GM21576 (cell line): ENCODE measurements around the gene KIT.

Experiments
- ATAC-seq: cut with Tn5 transposase; IDR thresholded peaks from one replicate; pipeline ENCODE4 v1.9.1; 2021; ENCODE audit warnings: mild to moderate bottlenecking, moderate library complexity; ENCODE audit not compliant: unreplicated experiment

KIT gene

DNA sequence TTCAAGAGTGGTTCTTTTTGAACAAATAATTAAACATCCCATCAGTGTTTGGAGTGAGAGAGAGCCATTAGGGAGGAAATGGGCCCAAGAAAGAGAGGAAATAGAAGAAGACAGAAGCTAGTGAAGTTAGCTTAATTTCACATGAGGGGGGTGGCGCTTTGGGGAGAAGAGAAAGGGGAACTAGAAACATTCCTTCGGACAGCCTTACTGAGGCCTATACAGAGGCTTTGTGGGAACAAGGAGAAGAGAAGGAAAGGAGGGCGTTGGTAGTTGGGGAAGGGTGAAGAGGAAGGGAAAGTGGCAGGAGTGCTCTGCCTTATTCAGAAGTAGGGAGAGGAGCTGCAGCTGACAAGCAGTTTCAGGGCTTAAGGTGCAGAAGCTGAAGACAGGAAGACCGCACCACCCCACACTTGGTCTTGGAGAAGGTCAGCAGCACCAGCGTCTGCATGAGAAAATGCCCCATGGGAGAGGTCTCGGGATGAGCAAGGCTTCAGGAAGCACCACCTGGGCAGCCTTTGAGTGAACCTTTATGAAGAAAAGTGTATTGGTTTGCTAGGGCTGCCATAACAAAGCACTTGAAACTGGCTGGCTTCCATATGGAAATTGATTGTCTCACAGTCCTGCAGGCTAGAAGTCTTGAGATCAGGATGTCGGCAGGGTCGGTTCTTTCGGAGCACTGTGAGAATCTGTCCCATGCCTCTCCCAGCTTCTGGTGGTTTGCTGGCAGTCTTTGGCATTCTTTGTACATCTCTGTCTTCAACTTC lies 85.1 kb downstream of the KIT start:
- no peak for ATAC-seq

GRCh38 chr4:54743562-54743961 lies 85.8 kb downstream of the KIT start:
- no peak for ATAC-seq

GRCh38 chr4:54744487-54744886 lies 86.7 kb downstream of the KIT start:
- ATAC-seq: no peak

- no peak for ATAC-seq
These were observed 87.4 kb downstream of the KIT start for GRCh38 chr4:54745031-54745770.

DNA sequence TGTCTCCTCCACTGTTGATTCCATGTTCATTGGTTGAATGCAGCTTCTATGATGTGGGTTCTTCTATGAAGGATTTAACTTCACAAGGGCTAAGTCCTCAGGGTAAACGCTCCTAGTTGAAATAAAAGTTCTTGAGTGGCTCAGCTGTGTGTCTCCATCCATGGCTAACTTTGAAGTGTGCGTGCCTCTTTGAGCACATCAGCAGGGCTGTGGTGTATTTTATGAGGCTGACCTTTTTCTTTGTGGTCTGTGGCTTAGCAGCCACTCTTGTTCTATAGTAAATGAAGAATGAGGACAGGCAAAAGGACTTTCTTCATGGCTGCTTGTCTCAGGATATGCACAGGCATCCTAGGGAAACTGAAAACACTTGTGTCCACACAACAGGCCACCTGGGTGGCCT lies 88.5 kb downstream of the KIT start:
- peak; percentile 67 for ATAC-seq

GRCh38 chr4:54750341-54750740 lies 92.6 kb downstream of the KIT start:
- no peak for ATAC-seq

DNA sequence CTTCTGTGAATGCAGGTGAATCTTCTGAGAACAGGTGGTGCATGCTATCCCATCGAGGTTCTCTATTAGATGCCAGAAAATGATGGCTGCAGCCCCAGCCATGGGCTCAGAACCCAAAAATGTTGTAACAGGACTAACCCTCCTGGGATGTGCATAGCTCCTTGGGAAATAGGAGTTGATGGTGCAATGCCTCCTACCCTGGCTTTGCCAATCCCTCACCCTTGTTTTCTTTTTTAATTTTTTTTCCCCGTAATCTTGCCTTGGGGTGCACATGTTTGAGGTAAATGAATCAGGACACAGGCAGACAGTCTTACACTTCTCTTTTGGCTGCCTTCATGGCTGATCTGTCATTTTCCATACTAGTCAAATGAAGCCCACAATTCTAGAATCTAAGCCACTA lies 96.6 kb downstream of the KIT start:
- no peak for ATAC-seq

DNA sequence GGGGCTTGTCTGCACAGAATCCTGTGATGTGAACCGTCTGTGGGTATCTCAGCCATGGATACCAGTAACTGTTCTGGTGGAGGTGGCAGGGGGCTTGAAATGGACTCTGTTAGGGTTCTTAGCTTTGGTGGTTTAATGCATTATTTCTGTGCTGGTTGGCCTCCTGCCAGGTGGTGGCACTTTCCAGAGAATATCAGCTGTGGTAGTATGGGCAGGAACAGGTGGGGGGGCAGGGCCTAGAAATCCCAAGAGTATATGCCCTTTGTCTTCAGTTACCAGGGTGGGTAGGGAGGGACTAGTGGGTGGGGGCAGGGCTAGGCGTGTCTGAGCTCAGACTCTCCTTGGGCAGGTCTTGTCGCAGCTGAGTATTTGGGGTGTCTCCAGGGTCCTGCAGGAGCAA lies 106.7 kb downstream of the KIT start:
- no peak for ATAC-seq

- no peak for ATAC-seq
These were observed 109.6 kb downstream of the KIT start for GRCh38 chr4:54767376-54767775.

- ATAC-seq: no peak
These were observed 115.3 kb downstream of the KIT start for GRCh38 chr4:54773022-54773421.

GRCh38 chr4:54779036-54779435 lies 121.3 kb downstream of the KIT start:
- no peak for ATAC-seq

- no peak for ATAC-seq
These were observed 121.9 kb downstream of the KIT start for GRCh38 chr4:54779476-54780148.

DNA sequence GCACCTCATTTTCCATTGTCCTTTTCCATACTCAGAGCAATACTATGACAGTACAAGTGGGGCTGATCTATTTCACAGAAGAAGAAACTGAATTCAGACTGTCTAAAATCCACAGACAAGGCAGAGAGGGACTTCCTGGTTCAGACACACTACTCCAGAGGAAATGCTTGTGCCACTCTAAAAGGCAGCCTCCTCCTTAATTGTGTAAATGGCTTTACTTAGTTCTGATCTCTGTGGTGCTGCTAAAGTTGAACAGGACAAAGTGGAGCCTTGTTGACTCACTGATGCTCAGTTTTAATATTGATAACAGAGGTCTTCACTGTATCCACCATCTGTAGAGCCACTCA lies 122.4 kb downstream of the KIT start:
- ATAC-seq: no peak

GRCh38 chr4:54781756-54782155 lies 124.0 kb downstream of the KIT start:
- no peak for ATAC-seq

DNA sequence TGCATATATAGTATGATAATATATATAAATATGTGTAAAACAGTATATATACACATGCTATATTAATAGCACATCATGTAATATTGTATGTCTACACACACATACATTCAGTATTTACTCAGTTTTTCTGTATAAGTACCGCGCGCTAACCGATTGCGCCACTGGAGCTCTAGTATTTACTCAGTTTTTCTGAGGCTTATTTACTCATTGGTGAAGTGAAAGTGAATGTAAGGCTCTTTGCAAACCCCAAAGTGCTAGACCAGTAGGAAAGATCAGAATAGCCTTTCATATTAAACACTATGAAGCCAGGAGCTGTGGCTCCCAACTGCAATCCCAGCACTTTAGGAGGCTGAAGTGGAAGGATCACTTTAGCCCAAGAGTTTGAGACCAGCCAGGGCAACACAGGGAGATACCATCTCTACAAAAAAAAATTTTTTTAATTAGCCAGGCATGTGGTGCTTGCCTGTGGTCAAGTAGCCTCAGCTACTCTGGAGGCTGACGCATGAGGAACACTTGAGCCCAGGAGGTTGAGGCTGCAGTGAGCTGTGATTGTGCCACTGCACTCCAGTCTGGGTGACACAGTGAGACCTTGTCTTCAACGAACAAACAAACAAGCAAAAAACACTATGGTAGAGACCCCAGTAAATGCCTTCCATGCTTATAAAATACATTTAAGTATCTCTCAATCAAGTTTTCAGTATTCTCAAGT lies 125.8 kb downstream of the KIT start:
- no peak for ATAC-seq

- no peak for ATAC-seq
These were observed 126.5 kb downstream of the KIT start for GRCh38 chr4:54784161-54784671.
